ENCODE data around the gene NUP93.
"Not testable (repeated sequence)": the region's sequence is repeated elsewhere in the genome, so short reads cannot be mapped to it uniquely, and the experiment has no call there.

The NUP93 gene

DNA sequence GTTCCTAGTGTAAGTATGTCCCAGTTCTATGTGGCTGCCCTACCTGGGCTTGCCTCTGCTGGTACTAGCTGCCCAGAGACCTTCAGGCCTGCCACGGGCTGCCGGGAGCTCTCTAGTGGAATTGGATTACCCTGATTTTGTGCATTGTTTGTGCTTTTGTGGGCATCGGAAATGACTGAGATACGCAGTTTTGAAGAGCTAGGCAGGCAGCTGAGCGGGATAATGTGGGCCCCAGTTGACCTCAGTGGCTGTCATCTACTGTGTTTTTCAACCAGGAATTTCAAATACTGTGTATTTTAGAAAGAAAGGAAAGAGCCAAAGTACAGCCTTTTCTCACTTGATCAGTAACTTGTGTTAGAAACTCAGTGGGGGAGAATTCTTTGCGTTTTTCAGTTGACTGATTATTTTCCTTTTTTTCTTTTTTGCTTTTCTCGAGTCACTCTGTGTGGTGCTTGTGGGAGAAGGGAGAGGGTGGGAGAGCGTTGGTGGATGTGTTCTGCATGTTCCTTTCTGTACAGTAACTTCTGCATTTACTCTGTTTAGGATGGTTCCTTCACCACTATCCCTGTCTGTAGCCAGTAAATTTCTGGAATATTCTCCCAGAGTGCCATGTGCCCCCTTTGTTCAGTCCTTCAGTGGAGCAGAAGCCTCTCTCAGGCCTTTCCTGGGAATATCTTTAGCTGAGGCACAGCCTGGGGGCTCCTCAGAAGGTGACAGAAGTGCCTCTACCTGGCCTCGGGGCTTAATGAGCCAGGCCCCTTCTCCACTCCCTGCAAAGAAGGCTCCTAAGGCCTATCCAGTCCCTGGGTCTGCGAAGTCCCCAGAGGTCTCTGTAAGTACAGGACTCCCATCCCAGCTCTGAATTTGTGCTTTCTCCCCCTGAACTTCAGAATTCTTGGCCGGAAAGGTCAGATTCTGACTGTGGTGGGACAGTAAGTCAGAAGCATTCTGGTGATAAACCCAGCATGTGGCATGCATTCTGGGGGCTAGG, 120.1 kb downstream of the NUP93 start:
- no peak for DNase-seq (ENCODE audit: low read depth in 2 of 2)

DNA sequence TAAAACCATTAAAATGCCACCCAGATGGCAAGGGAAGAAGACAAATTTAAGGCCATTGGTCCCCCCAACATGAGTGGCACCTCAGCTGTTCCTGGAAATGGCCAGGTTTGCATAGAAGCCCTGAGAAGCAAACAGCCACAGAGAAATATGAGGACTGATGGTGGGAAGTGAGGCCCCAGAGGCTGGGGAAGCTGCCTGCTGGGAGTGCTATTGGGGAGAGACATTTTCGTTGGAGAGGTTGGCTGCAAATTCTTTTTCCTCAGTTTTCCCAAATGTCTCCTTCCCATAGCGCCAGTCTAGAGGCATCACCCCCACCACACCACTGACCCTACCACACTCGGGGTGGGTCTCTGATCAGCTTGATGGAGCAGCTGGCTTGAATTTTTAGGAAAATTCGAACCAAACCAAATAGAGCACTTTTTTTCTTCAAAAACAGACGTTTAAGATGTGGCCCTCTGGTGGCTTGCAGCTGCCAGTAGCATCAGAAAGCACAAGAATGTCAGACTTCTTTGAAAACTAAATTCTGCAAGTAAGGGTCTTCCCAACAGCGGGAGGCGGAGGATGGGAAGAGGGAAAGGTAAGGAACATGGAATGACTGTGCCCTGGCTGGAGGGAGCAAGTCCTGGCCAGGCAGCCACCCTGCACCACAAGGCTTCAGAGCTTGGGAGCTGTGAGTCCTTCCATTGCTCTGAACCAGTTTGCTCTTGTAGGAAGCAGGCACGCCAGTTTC, 121.9 kb downstream of the NUP93 start:
- no peak for DNase-seq (ENCODE audit: low read depth in 2 of 2)

DNA sequence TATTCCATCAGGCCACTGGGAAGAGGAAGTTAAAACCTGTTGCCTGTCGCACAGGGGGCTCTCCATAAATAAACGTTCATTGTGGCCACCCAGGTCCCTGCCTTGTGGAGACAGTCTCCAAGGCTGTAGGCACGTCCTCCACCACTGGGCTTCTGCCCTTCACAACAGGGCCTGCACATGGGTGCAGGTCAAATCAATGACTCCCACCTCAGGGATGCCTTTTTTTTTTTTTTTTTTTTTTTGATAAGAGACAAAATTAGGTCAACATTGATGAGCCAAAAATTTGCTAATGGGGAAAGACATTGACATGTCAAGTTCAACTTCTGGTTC, 122.4 kb downstream of the NUP93 start:
- DNase-seq (ENCODE audit: low read depth in 2 of 2) = no peak

DNA sequence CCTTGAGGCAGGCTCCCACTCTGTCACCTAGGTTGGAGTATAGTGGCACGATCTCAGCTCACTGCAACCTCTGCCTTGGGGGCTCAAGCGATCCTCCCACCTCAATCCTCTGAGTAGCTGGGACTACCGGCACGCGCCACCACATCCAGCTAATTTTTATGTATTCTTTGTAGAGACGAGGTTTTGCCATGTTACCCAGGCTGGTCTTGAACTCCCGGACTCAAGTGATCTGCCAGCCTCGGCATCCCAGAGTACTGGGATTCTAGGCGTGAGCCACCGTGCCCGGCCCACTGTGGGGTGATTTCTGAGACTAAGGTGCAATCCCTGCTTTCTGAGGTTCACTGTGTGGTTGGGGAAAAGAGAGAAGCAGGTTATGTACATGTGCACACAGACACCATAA, 123.0 kb downstream of the NUP93 start:
- no peak for DNase-seq (ENCODE audit: low read depth in 2 of 2)

DNA sequence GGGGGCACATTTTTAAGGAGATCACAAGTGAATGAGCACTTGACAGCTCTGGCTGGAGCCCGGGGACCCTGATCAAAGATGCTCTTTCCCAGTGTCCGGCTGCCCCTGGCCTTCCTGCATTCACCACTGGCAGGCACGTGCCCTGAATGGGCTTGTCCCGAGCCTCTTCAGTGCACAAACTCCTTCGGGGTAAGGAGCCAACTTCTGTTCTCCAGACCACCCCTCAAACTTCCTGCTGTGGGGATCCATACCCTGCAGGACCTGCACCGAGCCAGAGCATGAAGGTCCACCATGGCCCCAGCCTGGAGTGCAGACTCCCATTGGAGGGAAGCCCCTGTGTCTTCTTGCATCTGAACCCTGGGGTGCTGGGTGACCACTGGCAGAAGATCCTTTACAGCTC, 125.3 kb downstream of the NUP93 start:
- DNase-seq (ENCODE audit: low read depth in 2 of 2) = no peak

DNA sequence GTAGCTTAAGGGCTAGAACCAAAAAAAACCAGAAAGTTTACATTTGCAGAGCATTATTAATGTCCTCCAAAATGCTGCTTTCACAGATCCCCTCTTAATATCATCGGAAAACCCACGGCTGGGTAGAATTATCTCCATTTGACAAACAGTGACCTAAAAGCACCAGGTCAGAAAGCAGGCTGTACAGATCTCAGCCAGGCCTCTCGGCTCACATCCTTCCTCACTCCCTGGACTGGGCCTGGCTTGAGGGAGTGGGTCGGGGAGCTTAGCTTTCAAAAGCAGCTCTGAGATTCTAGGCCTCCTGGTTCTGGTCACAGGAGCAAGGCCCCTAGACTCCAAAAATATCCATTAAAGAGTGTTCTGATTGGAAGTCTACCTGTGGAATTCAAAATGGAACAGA, 126.0 kb downstream of the NUP93 start:
- DNase-seq (ENCODE audit: low read depth in 2 of 2) = no peak

DNA sequence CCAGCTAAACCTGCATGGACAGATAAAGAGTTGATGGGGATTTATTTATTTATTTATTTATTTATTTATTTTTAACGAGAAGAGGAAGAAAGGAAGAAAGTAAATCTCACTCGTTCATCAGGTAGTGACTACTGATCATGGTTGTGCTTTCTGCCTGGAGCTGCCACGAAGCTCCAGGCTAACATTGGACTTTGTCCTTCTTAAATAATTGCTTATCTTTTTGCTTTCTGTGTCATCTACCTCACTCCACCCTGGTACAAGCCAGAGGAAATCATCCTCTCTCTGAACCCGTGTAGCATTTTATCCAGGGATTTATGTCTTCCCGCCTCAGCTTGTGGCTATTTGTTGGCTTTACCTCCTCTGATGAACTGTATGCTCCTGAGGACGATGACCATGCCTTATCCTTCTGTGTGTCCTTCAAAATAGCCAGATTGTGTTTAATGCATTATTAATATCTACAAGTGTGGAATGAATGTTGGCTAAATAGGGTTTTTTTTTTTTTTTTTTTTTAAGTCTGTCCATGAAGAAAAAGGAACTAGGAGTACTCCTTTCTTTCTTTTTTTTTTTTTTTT, 127.0 kb downstream of the NUP93 start:
- DNase-seq (ENCODE audit: low read depth in 2 of 2) = no peak

DNA sequence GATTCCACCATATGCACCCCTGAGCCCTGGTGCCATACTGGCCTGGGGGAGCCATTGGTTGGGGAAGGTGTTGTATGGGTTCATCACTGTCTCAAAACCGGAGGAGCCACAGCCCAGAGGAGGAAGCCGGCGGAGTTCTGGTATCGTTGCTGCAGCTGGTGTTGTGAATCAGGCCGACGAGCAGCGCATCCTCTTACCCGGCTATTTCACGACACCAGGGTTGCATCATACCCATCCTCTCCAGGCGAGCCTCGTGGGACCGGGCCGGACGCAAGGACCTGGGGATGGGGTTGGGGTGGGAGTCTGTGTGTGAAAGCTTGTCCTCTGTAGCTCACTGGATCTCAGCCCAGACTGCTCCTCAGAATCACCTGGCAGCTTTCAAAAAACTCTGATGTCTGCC, 128.4 kb downstream of the NUP93 start:
- DNase-seq (ENCODE audit: low read depth in 2 of 2) = no peak

DNA sequence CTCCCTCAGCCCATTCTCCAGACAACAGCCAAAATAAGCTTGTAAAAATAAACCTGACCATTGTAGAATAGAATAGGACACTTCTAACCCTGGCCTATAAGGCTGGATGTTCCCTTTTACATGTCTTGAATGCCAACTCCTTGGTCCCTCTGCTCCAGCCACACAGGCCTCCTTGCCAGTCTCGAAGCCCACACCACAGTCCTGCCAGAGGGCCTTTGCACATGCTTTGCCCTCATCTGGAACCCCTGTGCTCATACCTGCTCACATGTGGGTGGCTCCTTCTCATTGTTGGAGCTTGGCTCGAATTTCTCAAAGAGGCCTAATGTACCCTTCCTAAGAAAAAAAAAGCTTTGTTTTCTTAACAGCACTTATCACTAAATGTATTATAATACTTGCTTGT, 129.7 kb downstream of the NUP93 start:
- DNase-seq (ENCODE audit: low read depth in 2 of 2) = no peak

DNA sequence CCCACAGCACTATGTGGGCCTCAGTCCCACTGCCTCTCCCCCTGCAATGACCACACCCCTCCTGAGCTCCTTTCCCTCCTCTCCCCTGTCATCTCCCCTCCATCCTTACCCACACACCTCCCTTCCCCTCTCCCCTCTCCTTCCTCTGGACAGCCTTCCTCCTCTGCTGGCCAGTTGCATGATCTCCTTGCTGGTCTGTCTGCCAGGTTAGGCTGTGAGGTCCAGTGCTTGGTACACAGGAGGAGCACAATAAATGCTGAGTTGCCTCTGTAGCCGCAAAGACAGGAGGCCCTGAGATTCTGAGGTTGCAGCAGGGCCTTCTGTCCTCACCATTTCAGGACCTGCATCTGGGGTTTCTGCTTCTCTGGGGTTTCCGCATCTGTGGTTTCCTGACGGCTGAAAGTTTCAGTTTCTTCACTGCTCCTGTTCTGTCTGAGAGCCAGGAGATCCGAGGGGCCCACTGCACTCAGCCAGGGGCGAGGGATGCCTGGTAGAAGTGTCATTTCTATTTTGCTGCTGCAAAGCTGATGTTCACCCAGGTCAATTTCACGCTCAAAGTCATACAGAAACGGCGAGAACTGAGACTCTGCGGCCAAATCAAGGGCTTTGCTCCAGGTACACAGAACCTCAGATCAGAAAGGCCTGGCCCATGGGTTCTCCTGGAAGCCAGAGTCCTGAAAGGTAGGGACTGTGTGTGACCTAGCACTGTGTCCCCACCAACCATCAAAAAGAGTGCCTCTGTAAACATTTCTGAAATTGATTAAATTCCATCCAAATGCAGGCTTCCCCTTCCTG, 130.5 kb downstream of the NUP93 start:
- peak in 1 of 2 donors; percentile 23 for DNase-seq (ENCODE audit: low read depth in 2 of 2)

DNA sequence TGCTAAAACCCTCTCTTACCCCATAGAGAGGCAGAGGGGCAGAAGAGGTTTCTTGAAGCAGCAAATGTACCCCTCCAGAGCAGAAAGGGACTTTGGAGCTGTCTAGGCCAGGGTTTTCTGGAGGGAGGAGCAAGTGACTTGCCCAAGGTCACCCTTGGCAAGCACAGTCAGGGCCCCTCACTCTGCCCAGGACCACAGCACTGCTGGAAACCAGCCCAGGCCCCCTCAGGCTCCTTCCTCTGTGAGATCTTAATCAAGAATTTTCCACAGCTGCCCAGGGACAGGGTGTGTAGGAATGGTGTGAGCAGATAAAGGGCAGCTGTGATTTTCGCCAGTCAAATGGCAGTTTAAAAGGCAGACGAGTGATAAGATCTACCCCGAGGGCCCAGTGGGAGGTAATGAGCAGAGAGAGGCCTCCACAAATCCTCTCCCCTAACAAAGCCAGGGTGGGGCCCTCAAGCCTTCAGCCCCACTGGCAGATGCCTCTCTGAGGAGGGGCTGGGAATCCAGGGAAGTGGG, 131.2 kb downstream of the NUP93 start:
- DNase-seq (ENCODE audit: low read depth in 2 of 2) = no peak

DNA sequence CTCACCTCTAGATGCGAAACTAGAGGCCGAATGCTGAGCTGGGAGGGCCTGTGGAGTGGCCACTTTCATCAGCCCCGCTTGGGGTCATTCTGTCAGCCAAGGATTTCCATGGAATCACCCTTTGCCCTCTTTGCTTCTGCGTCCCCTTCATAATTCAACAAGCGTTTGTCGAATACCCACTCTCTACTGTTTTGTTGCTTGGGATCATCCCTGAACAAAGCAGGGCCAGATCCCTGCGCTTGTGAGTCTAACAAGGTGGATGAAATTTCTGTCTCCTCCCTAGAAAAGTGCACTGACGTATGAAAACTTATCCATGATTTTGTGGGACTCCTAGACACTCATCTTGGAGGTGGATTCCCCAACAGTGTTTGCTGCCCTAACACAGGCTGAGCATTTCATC, 131.8 kb downstream of the NUP93 start:
- no peak for DNase-seq (ENCODE audit: low read depth in 2 of 2)

DNA sequence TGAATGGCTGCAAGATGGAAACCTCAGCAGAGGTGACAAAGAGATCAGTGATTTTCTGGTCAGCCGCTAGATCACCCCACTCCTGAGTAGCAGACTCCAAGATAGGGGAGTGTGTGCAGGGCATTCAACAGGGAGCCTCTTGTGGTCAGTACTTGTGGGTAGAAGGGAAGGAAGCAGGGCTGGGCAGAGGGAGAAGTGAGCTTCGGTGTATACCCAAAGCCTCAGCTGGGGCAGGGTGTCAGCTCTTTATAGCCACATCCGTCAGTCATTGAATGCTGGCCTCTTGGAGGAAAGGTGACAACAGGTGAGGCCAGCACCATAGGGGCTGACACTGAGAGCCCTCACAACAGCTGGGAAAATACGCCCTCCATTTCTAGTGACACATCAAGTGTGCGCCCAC, 132.8 kb downstream of the NUP93 start:
- no peak for DNase-seq (ENCODE audit: low read depth in 2 of 2)

DNA sequence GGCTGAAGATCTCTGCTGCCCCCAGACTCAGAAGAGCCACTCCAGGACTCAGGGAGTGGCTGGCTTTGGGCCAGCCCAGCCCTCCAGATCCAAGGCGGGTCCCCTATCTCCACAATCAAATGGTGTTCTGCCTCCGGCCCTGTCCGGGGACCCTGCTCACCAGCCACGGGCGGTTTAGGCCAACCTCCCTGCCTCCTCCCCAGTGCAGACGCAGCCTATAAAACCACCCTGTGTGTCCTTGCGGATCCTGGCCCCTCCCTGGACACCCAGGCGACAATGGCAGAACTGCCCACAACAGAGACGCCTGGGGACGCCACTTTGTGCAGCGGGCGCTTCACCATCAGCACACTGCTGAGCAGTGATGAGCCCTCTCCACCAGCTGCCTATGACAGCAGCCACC, 135.0 kb downstream of the NUP93 start, which contains the start of gene SLC12A3:
Gene SLC12A3 (plus strand): TSS at position 248 of the 400 bp plus-strand sequence. CDS start 29 bp downstream, at position 277.
- DNase-seq (ENCODE audit: low read depth in 2 of 2) = no peak

DNA sequence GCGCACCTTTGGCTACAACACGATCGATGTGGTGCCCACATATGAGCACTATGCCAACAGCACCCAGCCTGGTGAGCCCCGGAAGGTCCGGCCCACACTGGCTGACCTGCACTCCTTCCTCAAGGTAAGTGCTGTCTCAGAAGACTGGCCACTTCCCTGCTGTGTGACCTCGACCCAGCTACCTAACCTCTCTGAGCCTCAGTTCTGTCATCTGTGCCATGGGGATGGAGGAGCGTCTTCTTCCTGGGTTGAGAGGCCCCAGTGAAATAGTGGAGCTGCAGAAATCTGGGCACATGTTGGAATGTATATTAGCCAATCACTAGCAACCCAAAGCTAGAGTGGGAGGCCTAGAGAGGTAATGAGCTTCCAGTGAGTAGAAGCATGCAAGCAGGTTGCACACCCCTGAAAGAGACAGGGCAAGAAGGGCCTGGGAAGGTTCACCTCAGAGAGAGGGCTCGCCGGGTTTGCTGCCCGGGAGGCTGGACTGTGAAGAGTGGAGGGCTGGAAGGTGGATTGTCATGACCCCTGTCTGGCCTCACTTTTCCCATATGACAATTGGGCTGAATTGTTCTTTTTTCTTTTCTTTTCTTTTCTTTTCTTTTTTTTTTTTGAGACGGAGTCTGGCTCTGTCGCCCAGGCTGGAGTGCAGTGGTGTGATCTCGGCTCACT, 135.6 kb downstream of the NUP93 start:
- no peak for DNase-seq (ENCODE audit: low read depth in 2 of 2)

DNA sequence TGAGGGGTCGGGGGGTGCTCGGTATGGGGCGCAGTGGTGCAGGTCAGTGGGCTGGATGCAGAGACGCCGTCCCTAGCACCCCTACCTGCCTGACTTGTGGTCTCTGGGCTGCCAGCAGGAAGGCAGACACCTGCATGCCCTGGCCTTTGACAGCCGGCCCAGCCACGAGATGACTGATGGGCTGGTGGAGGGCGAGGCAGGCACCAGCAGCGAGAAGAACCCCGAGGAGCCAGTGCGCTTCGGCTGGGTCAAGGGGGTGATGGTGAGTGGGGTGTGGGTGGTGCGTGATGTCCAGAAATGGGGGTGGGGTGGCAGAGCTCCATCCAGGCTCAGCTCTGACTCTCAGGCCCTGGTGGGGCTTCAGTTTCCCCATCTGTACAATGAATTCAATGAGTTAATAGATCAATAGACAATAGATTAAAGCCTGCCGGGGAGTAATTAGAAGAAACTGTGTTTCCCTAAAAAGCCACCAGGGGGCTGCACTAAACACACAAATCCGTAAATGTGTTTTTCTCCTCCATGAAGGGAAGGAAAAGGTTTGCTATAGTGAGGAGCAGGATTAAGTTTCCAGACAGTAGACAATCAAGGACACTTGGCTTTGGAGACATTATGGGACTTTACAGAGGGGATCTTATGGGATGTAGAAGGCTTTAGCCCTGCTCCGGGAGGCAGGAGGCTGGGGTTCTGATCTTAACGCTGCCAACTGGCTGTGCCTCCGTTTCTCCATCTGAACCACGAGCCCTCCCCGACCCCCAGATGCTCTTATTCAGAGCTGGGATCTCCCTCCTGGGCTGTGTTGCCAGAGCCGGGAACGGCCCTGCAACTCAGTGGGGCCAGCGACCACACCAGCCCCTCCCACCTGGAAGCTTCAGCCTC, 137.3 kb downstream of the NUP93 start:
- no peak for DNase-seq (ENCODE audit: low read depth in 2 of 2)

DNA sequence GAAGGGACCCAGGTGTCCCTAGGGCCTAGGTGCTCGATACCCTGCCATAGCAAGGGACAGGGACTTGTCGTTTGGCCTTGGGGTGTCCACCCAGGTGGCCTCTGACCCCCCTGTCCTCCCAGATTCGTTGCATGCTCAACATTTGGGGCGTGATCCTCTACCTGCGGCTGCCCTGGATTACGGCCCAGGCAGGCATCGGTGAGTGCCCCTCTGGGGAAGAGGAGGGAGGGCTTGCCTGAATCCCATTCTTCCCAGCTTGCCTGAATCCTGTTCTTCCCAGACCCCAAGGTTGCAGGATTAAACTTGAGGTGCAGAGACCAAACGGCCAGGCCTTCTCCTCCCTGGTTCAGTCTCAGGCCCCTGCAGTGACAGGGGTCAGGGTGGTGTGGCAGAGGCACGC, 138.2 kb downstream of the NUP93 start:
- DNase-seq (ENCODE audit: low read depth in 2 of 2) = no peak

DNA sequence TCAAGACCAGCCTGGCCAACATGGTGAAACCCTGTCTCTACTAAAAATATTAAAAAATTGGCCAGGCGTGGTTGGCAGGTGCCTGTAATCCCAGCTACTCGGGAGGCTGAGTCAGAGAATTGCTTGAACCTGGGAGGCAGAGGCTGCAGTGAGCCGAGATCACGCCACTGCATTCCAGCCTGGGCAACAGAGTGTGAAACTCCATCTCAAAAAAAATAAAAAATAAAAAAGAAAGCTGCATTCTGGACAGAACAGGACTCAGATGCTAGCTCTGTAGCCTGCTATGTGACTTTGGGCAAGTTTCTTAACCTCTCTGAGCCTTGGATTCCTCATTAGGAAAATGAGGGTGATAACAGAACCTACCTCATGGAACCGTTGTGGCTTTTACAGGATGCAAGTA, 138.8 kb downstream of the NUP93 start:
- not testable (repeated sequence) for DNase-seq (ENCODE audit: low read depth in 2 of 2)

DNA sequence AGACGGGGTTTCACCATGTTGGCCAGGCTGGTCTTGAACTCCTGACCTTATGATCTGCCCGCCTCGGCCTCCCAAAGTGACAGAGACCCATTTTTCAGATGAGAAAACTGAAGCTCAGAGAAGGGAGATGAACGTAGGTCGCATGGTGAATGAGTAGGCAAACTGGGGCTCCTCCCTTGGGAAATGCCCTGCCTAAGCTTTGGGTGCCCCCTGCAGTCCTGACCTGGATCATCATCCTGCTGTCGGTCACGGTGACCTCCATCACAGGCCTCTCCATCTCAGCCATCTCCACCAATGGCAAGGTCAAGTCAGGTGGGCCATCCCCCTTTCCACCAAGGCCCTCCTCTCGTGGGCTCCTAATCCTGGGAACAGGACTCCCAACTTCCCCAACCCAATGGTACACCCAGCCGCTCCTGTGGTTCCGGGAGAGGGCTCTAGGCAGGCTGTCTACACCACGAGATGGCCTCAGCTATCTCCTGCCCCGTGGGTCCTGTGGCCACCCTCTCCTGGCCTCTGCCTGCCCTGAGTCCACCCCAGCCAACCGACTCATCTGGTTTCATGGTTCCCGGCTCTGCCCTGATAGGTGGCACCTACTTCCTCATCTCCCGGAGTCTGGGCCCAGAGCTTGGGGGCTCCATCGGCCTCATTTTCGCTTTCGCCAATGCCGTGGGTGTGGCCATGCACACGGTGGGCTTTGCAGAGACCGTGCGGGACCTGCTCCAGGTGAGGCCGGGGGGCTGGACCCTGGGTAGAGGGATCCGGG, 139.8 kb downstream of the NUP93 start:
- DNase-seq (ENCODE audit: low read depth in 2 of 2) = peak in 1 of 2 donors; percentile 23
